HepG2 (cell line): ENCODE results near the gene ZNF491. TPM values are rescaled to one million over a fixed set of nuclear protein-coding genes. Genes with fewer than 3 reads are reported as not detected.

ENCODE experiments used
- ARNT ChIP-seq: fragments of 450-650 bp; IDR thresholded peaks from 2 replicates; pipeline ENCODE4 v1.6.1; 2017
- DMTF1 ChIP-seq: sonication (generic); formaldehyde crosslinking; IDR thresholded peaks from 2 replicates; pipeline ENCODE4 v1.4.0; 2020; ENCODE audit warnings: mild to moderate bottlenecking, missing genetic modification reagents
- IKZF5 ChIP-seq: IDR thresholded peaks from 2 replicates; pipeline ENCODE4 v1.6.1; 2018; ENCODE audit warnings: missing genetic modification reagents, mild to moderate bottlenecking, missing compliant biosample characterization
- PTBP1 ChIP-seq: fragments of 200-400 bp; formaldehyde crosslinking; IDR thresholded peaks from 2 replicates; pipeline ENCODE4 v1.6.1; 2018; ENCODE audit warnings: low read length, low read depth; ENCODE audit not compliant: poor library complexity, severe bottlenecking
- RFXAP ChIP-seq: sonication (generic); formaldehyde crosslinking; IDR thresholded peaks from 2 replicates; pipeline ENCODE4 v1.4.0; 2020; ENCODE audit warnings: missing genetic modification reagents, borderline replicate concordance
- ZBTB37 ChIP-seq: sonication (generic); formaldehyde crosslinking; IDR thresholded peaks from 2 replicates; pipeline ENCODE4 v1.4.0; 2020; ENCODE audit warnings: mild to moderate bottlenecking, missing genetic modification reagents
- ZBTB8A ChIP-seq: sonication (generic); formaldehyde crosslinking; IDR thresholded peaks from 2 replicates; pipeline ENCODE4 v1.4.0; 2020; ENCODE audit warnings: mild to moderate bottlenecking, low read depth, missing genetic modification reagents, borderline replicate concordance
- ZNF251 ChIP-seq: sonication (generic); formaldehyde crosslinking; IDR thresholded peaks from 2 replicates; pipeline ENCODE4 v1.9.0; 2021; ENCODE audit warnings: mild to moderate bottlenecking, missing genetic modification reagents
- ZNF337 ChIP-seq: sonication (generic); formaldehyde crosslinking; IDR thresholded peaks from 2 replicates; pipeline ENCODE4 v1.5.1; 2020; ENCODE audit warnings: missing genetic modification reagents, low read depth, mild to moderate bottlenecking, borderline replicate concordance
- ZNF432 ChIP-seq: sonication (generic); formaldehyde crosslinking; IDR thresholded peaks from 2 replicates; pipeline ENCODE4 v1.5.0; 2020; ENCODE audit warnings: missing genetic modification reagents, mild to moderate bottlenecking, borderline replicate concordance
- ZNF563 ChIP-seq: sonication (generic); formaldehyde crosslinking; IDR thresholded peaks from 2 replicates; pipeline ENCODE4 v1.8.0; 2022; ENCODE audit warnings: mild to moderate bottlenecking, moderate library complexity, missing genetic modification reagents
- polyA plus RNA-seq, 8 experiments: library from polyadenylated mRNA; depleted of rRNA in 3 of 8; stranded (reverse) in 7 of 8; unstranded in 1 of 8; fragments of >200 nt; fragmentation: Illumina TruSeq in 4 of 8; extraction: Trizol in 4 of 8; gene quantifications; 2 replicates each; pipeline versions ENCODE4 v1.2.1 to v1.2.3, GENCODE V29; 2011 to 2016; ENCODE audit warnings: low read depth in 4 of 8, missing spikeins in 1 of 8, mixed read lengths in 1 of 8; ENCODE audit not compliant: insufficient read depth in 1 of 8
- total RNA-seq, 5 experiments: library from RNA; depleted of rRNA; stranded (reverse); fragments of >200 nt; fragmentation: Illumina TruSeq; extraction: Trizol; gene quantifications; 2 replicates each; pipeline ENCODE4 v1.2.3, GENCODE V29; 2016; ENCODE audit warnings: low read depth in 1 of 5
- TF ChIP-seq, protein P1 (sequence below): sonication (generic); formaldehyde crosslinking; IDR thresholded peaks from 2 replicates; pipeline ENCODE4 v1.4.0; 2020; ENCODE audit warnings: missing genetic modification reagents
- TF ChIP-seq, protein P2 (sequence below): sonication (generic); formaldehyde crosslinking; IDR thresholded peaks from 2 replicates; pipeline ENCODE4 v1.4.0; 2020; ENCODE audit warnings: mild to moderate bottlenecking, low read depth, missing genetic modification reagents
- TF ChIP-seq, protein P3 (sequence below): sonication (generic); formaldehyde crosslinking; IDR thresholded peaks from 2 replicates; pipeline ENCODE4 v1.5.1; 2020; ENCODE audit warnings: mild to moderate bottlenecking, missing genetic modification reagents, moderate library complexity

The ZNF491 gene
- total and polyA plus RNA-seq, 2 of the 13 experiments (the other 11 are each of a cell fraction or from before 2014, with no cell fraction given): 0.57 to 2.2 TPM

GRCh38 chr19:11848594-11849469 lies 50.5 kb downstream of the ZNF491 start, which contains the start of gene ZNF439 (continued):
- no peak for TF ChIP-seq PTBP1
- TF ChIP-seq, protein P1, sequence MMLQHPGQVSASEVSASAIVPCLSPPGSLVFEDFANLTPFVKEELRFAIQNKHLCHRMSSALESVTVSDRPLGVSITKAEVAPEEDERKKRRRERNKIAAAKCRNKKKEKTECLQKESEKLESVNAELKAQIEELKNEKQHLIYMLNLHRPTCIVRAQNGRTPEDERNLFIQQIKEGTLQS (CRISPR knock-in tag): no peak
- TF ChIP-seq ZNF337: peak; percentile 67; the same call in 1 of the 2 replicates
- no peak for TF ChIP-seq DMTF1 (CRISPR knock-in tag)
- TF ChIP-seq ZBTB8A (CRISPR knock-in tag): no peak
- no peak for TF ChIP-seq ZNF432
- TF ChIP-seq, protein P2, sequence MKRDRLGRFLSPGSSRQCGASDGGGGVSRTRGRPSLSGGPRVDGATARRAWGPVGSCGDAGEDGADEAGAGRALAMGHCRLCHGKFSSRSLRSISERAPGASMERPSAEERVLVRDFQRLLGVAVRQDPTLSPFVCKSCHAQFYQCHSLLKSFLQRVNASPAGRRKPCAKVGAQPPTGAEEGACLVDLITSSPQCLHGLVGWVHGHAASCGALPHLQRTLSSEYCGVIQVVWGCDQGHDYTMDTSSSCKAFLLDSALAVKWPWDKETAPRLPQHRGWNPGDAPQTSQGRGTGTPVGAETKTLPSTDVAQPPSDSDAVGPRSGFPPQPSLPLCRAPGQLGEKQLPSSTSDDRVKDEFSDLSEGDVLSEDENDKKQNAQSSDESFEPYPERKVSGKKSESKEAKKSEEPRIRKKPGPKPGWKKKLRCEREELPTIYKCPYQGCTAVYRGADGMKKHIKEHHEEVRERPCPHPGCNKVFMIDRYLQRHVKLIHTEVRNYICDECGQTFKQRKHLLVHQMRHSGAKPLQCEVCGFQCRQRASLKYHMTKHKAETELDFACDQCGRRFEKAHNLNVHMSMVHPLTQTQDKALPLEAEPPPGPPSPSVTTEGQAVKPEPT (CRISPR knock-in tag): no peak
- TF ChIP-seq ZNF563 (CRISPR knock-in tag): peak; percentile 65; the same call in 1 of the 2 replicates
- 0 out of 2 replicates have a peak, but pooled peaks have one; percentile 34 for TF ChIP-seq IKZF5 (CRISPR knock-in tag)
- TF ChIP-seq, protein P3, sequence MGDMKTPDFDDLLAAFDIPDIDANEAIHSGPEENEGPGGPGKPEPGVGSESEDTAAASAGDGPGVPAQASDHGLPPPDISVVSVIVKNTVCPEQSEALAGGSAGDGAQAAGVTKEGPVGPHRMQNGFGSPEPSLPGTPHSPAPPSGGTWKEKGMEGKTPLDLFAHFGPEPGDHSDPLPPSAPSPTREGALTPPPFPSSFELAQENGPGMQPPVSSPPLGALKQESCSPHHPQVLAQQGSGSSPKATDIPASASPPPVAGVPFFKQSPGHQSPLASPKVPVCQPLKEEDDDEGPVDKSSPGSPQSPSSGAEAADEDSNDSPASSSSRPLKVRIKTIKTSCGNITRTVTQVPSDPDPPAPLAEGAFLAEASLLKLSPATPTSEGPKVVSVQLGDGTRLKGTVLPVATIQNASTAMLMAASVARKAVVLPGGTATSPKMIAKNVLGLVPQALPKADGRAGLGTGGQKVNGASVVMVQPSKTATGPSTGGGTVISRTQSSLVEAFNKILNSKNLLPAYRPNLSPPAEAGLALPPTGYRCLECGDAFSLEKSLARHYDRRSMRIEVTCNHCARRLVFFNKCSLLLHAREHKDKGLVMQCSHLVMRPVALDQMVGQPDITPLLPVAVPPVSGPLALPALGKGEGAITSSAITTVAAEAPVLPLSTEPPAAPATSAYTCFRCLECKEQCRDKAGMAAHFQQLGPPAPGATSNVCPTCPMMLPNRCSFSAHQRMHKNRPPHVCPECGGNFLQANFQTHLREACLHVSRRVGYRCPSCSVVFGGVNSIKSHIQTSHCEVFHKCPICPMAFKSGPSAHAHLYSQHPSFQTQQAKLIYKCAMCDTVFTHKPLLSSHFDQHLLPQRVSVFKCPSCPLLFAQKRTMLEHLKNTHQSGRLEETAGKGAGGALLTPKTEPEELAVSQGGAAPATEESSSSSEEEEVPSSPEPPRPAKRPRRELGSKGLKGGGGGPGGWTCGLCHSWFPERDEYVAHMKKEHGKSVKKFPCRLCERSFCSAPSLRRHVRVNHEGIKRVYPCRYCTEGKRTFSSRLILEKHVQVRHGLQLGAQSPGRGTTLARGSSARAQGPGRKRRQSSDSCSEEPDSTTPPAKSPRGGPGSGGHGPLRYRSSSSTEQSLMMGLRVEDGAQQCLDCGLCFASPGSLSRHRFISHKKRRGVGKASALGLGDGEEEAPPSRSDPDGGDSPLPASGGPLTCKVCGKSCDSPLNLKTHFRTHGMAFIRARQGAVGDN (CRISPR knock-in tag): peak; percentile 93
- no peak for TF ChIP-seq ZBTB37 (CRISPR knock-in tag)
- no peak for TF ChIP-seq ZNF251 (CRISPR knock-in tag)
- TF ChIP-seq RFXAP (CRISPR knock-in tag): peak; percentile 34; the same call in 1 of the 2 replicates
- no peak for TF ChIP-seq ARNT
